HG02970 (cell line): ENCODE measurements around the gene SCGB1D4.

Experiments used
- ATAC-seq: cut with Tn5 transposase; IDR thresholded peaks from one replicate; pipeline ENCODE4 v1.9.1; 2021; ENCODE audit warnings: mild to moderate bottlenecking, moderate library complexity, moderate number of reproducible peaks; ENCODE audit not compliant: unreplicated experiment, low FRiP score

Gene SCGB1D4

DNA sequence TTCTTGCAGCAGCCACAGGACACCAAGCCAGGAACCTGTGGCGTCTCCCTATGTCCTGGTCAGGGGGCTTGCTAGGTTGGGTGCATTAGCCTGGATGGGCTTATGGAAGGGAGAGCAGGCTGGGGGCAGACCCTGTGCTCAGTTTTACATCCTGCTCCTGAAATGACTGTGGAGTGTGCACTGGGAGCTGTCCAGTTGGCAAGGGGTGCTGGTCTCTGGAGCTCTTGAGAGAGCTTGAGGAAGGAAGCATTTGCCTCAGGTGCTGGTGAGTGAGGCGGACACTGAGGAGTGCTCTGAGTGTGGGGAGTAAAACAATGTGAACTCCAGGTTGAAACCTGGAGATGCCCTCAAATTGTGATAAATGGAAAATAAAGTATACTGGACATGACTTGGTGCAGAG is 3.4 kb downstream of the SCGB1D4 start:
- ATAC-seq = no peak

GRCh38 chr11:62280452-62280851 is 18.4 kb downstream of the SCGB1D4 start:
- ATAC-seq = no peak

DNA sequence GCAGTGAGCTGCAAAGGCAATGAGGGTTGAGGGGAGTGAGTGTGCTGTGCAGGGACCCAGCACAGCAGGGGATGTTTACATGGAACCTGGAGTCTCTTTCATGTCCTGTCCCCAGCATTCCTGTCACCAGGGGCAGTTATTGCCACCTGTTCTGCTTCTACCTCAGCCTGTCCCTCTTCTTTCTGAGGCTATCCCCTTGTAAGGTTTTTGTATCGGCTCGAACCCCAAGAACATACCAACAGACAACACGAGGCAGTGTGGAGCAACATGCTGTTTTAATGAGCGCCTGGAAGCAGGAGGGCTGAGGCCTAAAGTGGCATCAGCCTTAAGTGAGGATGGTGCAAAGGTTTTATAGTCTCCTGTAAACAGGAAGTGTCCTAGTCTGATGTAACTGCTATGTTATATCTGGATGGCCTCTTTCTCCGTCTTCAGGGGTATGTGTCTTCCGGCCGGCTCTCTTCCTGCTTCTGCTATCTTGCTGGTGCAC is 25.0 kb downstream of the SCGB1D4 start:
- ATAC-seq = no peak

DNA sequence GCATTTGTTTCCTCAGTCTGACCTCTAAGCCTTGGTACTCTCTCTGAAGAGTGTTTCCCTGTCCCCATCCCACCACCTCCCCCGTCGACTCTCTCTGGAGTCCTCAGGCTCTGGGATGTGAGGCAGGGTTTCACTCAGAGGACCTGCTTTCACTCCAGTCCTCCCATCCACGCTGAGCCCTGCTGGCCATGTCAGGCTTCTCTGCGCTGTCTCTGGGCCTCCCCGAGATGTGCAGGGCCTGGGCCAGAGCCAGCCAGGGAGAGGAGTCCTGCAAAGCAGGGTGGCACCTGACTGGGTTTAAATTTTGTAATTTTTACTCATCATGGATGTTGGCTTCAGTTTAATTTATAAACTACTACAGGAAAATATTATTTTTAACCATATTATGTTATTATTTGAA is 25.6 kb downstream of the SCGB1D4 start:
- ATAC-seq = no peak

DNA sequence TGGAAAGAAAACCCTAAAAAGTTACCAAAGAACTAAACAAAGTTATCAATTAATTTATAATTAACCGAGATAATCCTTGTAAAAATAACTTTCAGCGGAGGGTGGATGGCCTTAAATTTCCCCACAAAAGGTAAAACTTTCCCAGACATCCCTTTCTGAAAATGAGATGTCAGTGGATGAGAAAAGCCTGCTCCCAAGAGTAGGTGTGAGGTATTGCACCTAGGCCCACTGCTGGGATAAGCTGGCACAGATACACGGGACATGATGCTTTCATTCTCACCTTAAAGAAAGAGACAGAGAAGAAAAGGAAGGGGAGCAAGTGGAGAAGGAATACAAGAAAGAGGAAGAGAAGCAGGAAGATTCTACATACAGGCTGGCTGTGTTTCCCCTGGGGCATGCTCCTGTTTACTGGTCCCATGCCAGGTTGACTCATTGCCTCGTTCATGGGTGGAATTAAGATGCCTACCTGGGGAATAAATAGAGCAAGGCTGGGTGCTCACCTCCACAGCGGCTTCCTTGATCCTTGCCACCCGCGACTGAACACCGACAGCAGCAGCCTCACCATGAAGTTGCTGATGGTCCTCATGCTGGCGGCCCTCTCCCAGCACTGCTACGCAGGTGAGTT is 29.1 kb downstream of the SCGB1D4 start, which contains the start of gene SCGB2A2:
Gene SCGB2A2 (plus strand): TSS at position 505 of the 625 bp plus-strand sequence. CDS start 59 bp downstream, at position 564.
- no peak for ATAC-seq

DNA sequence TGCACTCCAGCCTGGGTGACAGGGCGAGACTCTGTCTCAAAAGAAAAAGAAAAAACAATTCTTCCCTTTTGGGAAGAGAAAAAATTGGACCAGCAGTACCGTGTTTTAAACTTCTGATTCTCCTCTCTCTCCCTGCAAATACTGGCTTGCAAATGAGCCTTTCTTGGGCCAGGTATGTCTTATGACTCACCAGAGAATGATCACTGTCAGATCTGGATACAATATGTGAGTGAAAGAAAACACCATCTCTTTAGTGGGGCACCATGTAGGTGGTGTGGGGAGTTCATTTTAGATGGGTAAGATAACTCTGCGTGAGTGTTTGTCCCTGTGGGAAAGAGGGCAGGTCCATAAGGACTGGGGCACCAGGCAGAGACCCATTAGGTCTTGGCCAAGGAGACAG is 31.3 kb downstream of the SCGB1D4 start:
- ATAC-seq = no peak

GRCh38 chr11:62267050-62267449 is 31.8 kb downstream of the SCGB1D4 start:
- ATAC-seq = no peak

GRCh38 chr11:62266558-62266957 is 32.3 kb downstream of the SCGB1D4 start:
- ATAC-seq = no peak

DNA sequence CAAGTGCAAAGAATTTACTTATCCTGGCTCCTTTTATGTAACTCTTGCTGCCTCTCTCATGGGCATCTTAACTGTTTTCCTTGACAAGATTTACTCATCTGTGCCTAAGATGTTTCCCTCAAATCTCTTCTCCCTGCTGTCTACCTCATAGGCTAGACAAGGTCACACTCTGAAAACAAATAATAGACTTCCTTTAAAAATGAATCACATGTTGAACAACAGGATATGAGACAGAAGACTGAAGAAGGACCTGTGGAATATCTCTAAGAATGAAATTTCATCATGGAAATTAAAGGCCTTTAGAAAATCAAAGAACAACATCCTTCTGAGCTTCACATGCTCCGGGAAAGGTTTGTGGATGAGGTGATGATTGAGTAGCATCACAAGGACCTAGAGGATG is 34.9 kb downstream of the SCGB1D4 start:
- no peak for ATAC-seq

DNA sequence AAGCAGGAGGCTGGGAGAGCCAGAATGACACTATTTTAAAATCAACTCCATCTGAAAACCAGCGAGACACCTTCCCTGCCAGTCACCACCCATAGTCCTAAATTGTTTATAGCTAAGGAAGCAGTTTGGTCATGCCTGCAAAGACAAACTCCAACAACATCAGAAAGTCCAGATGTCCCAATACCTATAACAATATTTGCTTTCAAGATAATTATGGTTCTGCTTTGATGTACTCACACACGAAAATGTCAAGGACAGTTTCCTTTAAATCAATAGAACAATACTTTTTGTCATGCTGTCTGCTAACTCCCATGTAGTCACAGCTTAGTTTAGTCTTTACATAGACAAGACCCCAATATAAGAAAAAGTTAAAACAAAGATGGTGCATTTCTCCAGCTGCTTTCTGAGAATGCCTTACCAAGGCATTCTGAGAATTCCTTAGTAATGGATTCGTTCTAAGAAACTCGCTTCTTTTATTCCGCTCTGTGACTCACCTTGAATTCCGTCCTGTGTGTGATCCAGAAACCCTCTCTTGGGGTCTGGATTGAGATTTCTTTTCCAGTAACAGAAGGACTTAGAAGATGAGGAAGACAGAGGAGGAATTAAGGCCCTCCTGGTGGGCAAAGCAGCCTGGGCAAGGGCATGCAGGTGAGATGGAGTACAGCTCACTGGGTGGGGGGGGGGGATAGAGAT is 38.5 kb downstream of the SCGB1D4 start:
- no peak for ATAC-seq

DNA sequence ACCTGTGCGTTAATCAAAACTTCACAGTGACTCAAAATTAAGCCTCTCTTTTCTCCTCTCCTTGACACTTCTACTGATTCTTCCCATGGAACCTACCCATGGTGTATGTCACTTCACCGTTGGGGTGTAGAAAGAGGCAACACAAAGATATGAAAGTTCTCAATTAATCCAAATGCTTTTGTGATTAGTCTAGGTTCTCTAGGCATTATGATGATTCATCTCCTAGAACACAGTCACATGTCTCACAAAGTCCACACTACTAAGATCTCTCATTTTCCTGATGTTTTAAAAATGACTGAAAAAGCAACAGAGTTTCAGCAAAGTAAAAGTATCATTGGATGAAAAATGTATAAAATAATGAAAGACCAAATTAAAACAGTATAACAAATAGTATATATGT is 42.6 kb downstream of the SCGB1D4 start:
- no peak for ATAC-seq

GRCh38 chr11:62253999-62254542 is 44.8 kb downstream of the SCGB1D4 start:
- no peak for ATAC-seq

- no peak for ATAC-seq
These were observed 47.2 kb downstream of the SCGB1D4 start for GRCh38 chr11:62251698-62252097.
